Panc1 (cell line): ENCODE measurements around the gene MEGF11.

ENCODE experiments used
- POLR2AphosphoS5 ChIP-seq: IDR thresholded peaks from 2 replicates; pipeline ENCODE4 v1.6.1; 2012; ENCODE audit warnings: mild to moderate bottlenecking, low read depth, low read length, moderate library complexity
- SIN3A ChIP-seq: IDR thresholded peaks from 2 replicates; pipeline ENCODE4 v1.6.1; 2012; ENCODE audit warnings: low read depth, mild to moderate bottlenecking, low read length, moderate library complexity, borderline replicate concordance; ENCODE audit not compliant: insufficient read depth
- TCF7L2 ChIP-seq: IDR thresholded peaks from 2 replicates; pipeline ENCODE4 v1.6.1; 2011; ENCODE audit warnings: mild to moderate bottlenecking, low read depth, low read length, inconsistent platforms
- TF ChIP-seq, protein P1 (sequence below): fragments of 450-650 bp; IDR thresholded peaks from 2 replicates; pipeline ENCODE4 v1.5.1; 2017; ENCODE audit warnings: mild to moderate bottlenecking
- TF ChIP-seq, protein P2 (sequence below), 2 experiments: IDR thresholded peaks; 2 replicates each; pipeline ENCODE4 v1.6.1; 2011 to 2012; ENCODE audit warnings: low read depth in 2 of 2, control low read depth in 1 of 2, low read length in 1 of 2, mild to moderate bottlenecking in 1 of 2, moderate library complexity in 1 of 2; ENCODE audit not compliant: insufficient read depth in 1 of 2

DNA sequence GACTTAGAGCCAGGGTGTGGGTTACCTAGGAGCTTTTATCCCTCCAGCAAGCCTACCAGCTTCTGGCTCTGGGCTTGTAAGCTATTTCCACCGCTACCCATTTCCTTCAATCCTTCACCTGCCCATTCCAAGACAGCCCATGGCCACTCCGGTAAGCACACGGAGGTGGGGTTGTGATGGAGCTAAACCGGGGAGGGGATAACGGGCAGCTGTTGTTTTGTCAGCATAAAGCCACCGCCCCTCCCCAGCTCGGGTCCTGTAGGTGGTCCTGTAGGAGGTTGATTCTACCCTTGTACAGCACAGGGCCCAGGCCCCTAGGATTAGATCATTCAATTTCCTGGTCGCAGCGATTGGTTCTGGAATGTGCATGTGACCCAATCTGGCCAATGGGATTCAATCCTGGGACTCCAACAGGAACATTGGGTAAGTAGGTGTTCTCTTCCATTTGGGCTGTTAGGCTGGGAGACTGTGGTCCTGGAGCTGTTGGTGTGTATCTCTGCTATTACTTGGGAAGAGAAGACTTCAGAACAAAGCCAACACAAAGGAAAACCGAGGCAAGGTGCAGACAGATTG is 233.6 kb downstream of the MEGF11 start:
- no peak for TF ChIP-seq POLR2AphosphoS5
- TF ChIP-seq, protein P1, sequence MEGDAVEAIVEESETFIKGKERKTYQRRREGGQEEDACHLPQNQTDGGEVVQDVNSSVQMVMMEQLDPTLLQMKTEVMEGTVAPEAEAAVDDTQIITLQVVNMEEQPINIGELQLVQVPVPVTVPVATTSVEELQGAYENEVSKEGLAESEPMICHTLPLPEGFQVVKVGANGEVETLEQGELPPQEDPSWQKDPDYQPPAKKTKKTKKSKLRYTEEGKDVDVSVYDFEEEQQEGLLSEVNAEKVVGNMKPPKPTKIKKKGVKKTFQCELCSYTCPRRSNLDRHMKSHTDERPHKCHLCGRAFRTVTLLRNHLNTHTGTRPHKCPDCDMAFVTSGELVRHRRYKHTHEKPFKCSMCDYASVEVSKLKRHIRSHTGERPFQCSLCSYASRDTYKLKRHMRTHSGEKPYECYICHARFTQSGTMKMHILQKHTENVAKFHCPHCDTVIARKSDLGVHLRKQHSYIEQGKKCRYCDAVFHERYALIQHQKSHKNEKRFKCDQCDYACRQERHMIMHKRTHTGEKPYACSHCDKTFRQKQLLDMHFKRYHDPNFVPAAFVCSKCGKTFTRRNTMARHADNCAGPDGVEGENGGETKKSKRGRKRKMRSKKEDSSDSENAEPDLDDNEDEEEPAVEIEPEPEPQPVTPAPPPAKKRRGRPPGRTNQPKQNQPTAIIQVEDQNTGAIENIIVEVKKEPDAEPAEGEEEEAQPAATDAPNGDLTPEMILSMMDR: no peak
- TF ChIP-seq, protein P2, sequence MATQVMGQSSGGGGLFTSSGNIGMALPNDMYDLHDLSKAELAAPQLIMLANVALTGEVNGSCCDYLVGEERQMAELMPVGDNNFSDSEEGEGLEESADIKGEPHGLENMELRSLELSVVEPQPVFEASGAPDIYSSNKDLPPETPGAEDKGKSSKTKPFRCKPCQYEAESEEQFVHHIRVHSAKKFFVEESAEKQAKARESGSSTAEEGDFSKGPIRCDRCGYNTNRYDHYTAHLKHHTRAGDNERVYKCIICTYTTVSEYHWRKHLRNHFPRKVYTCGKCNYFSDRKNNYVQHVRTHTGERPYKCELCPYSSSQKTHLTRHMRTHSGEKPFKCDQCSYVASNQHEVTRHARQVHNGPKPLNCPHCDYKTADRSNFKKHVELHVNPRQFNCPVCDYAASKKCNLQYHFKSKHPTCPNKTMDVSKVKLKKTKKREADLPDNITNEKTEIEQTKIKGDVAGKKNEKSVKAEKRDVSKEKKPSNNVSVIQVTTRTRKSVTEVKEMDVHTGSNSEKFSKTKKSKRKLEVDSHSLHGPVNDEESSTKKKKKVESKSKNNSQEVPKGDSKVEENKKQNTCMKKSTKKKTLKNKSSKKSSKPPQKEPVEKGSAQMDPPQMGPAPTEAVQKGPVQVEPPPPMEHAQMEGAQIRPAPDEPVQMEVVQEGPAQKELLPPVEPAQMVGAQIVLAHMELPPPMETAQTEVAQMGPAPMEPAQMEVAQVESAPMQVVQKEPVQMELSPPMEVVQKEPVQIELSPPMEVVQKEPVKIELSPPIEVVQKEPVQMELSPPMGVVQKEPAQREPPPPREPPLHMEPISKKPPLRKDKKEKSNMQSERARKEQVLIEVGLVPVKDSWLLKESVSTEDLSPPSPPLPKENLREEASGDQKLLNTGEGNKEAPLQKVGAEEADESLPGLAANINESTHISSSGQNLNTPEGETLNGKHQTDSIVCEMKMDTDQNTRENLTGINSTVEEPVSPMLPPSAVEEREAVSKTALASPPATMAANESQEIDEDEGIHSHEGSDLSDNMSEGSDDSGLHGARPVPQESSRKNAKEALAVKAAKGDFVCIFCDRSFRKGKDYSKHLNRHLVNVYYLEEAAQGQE (IDR thresholded peaks at IDR 0.05; ENCODE audit: insufficient read depth in 1 of 2, low read depth in 2 of 2, low read length in 1 of 2): no peak
- TF ChIP-seq SIN3A: no peak
- no peak for TF ChIP-seq TCF7L2
